ENCODE measurements around the gene SCN11A. TPM values are rescaled to one million over a fixed set of nuclear protein-coding genes. Genes with fewer than 3 reads are reported as not detected.

The SCN11A gene
- total and polyA plus RNA-seq, 4 donors = 0.06 to 0.18 (median 0.11) TPM

DNA sequence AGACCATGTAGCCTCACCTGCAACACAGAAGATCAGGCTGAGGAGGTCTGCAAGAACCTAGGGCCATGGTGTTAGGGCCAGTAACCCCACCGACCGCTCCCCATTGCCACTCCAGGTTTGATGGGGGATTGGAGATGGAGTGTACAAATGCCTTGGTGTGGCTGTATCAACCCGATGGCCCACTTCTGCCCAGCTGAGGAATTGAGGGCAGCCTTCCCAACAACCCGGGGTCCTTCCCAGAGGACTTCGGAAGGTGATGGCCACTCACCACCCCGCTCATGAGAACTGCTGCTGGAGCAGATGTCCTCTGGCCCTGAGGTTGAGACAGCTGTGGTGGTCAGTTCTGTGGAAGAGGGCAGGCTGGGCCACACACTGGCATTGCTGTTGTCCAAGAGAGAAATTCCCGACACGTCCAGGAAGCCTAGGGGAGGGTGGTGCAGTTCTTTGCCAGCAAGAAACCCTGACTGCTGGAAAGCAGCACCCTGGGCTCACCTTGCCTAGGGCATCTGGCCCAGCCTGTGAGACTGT is 46.8 kb upstream of the SCN11A start:
- Histone ChIP-seq H3K4me1 (ENCODE audit: control insufficient read depth in 4 of 4, insufficient read depth in 4 of 4, low read length in 3 of 4) (no peaks in the 10 kb centered on the region), H3K27ac (ENCODE audit: low read depth in 1 of 2, low read length in 2 of 2) (no peak overlapping the region), H3K27me3 (ENCODE audit: control insufficient read depth in 4 of 4, insufficient read depth in 4 of 4, low read length in 3 of 4) (no peaks in the 10 kb centered on the region), H3K36me3 (ENCODE audit: control insufficient read depth in 4 of 4, insufficient read depth in 3 of 4, low read depth in 1 of 4, low read length in 3 of 4) (peaks cover 14 to 61% (median 43%) of the 10 kb centered on the region in 4 donors), H3K4me3 (ENCODE audit: low read depth in 1 of 3, low read length in 3 of 3) (no peak overlapping the region), H3K9ac (ENCODE audit: low read depth in 1 of 2, low read length in 2 of 2) (no peak overlapping the region), H3K9me3 (ENCODE audit: control insufficient read depth in 4 of 4, low read length in 3 of 4) (no peaks in the 10 kb centered on the region)
- TF ChIP-seq, protein P1, sequence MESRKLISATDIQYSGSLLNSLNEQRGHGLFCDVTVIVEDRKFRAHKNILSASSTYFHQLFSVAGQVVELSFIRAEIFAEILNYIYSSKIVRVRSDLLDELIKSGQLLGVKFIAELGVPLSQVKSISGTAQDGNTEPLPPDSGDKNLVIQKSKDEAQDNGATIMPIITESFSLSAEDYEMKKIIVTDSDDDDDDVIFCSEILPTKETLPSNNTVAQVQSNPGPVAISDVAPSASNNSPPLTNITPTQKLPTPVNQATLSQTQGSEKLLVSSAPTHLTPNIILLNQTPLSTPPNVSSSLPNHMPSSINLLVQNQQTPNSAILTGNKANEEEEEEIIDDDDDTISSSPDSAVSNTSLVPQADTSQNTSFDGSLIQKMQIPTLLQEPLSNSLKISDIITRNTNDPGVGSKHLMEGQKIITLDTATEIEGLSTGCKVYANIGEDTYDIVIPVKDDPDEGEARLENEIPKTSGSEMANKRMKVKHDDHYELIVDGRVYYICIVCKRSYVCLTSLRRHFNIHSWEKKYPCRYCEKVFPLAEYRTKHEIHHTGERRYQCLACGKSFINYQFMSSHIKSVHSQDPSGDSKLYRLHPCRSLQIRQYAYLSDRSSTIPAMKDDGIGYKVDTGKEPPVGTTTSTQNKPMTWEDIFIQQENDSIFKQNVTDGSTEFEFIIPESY (IDR thresholded peaks at IDR 0.05) = no peak
- no peak for TF ChIP-seq GABPA (IDR thresholded peaks at IDR 0.05 in 1 of 2, conservative IDR thresholded peaks at IDR 0.05 in 1 of 2)
- no peak for TF ChIP-seq HNF4G (IDR thresholded peaks at IDR 0.05)
- TF ChIP-seq RXRA (IDR thresholded peaks at IDR 0.05) = no peak
- no peak for TF ChIP-seq NR2F2 (IDR thresholded peaks at IDR 0.05)
- TF ChIP-seq HNF4A (conservative IDR thresholded peaks at IDR 0.05) = no peak
- DNase-seq (ENCODE audit: low spot score) = no peak
- WGBS = 95% methylated on average over 8 of the region's 8 CpGs

DNA sequence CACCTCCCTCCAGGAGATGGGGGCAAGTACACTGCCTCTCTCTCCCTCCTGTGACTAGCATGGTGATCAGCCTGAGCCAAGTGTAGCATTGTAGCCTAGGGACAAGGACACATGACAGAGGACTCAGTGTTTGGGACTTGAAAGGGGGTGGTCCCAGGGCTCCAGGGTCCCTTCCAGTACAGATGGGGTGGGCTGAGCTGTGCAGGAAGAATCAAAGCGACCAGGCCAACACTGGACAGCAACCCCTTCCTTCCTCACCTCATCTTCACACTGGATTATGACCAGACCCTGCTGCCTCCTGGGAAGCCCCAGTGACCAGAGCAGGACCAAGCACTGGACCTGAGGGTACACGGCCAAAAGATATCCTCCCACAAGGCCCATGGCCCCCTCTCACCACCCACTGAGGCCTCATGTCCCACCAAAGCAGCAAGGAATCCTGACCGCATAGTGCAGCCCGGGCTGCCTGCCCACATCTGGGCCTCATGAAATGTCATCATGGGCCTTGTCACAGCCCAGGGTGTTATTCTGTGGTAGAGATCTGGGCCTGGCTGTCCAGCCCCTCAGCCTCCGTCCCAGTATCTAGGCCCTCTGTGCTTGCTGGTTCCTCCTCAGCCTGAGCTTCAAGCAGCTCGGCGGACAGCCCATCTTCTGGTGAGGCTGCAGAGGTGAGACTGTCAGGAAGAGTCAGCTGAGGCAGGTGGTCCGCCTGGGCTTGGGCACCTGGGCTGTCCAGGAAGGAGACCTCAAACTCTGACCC is 46.1 kb upstream of the SCN11A start:
- Histone ChIP-seq H3K4me1 (ENCODE audit: control insufficient read depth in 4 of 4, insufficient read depth in 4 of 4, low read length in 3 of 4) (no peaks in the 10 kb centered on the region), H3K27ac (ENCODE audit: low read depth in 1 of 2, low read length in 2 of 2) (no peak overlapping the region), H3K9ac (ENCODE audit: low read depth in 1 of 2, low read length in 2 of 2) (no peak overlapping the region), H3K4me3 (ENCODE audit: low read depth in 1 of 3, low read length in 3 of 3) (no peak overlapping the region), H3K9me3 (ENCODE audit: control insufficient read depth in 4 of 4, low read length in 3 of 4) (no peaks in the 10 kb centered on the region), H3K36me3 (ENCODE audit: control insufficient read depth in 4 of 4, insufficient read depth in 3 of 4, low read depth in 1 of 4, low read length in 3 of 4) (peaks cover 18 to 64% (median 43%) of the 10 kb centered on the region in 4 donors), H3K27me3 (ENCODE audit: control insufficient read depth in 4 of 4, insufficient read depth in 4 of 4, low read length in 3 of 4) (no peaks in the 10 kb centered on the region)
- 92% methylated on average over 8 of the region's 8 CpGs for WGBS
- TF ChIP-seq NR2F2 (IDR thresholded peaks at IDR 0.05) = no peak
- TF ChIP-seq, protein P2, sequence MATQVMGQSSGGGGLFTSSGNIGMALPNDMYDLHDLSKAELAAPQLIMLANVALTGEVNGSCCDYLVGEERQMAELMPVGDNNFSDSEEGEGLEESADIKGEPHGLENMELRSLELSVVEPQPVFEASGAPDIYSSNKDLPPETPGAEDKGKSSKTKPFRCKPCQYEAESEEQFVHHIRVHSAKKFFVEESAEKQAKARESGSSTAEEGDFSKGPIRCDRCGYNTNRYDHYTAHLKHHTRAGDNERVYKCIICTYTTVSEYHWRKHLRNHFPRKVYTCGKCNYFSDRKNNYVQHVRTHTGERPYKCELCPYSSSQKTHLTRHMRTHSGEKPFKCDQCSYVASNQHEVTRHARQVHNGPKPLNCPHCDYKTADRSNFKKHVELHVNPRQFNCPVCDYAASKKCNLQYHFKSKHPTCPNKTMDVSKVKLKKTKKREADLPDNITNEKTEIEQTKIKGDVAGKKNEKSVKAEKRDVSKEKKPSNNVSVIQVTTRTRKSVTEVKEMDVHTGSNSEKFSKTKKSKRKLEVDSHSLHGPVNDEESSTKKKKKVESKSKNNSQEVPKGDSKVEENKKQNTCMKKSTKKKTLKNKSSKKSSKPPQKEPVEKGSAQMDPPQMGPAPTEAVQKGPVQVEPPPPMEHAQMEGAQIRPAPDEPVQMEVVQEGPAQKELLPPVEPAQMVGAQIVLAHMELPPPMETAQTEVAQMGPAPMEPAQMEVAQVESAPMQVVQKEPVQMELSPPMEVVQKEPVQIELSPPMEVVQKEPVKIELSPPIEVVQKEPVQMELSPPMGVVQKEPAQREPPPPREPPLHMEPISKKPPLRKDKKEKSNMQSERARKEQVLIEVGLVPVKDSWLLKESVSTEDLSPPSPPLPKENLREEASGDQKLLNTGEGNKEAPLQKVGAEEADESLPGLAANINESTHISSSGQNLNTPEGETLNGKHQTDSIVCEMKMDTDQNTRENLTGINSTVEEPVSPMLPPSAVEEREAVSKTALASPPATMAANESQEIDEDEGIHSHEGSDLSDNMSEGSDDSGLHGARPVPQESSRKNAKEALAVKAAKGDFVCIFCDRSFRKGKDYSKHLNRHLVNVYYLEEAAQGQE (IDR thresholded peaks at IDR 0.05) = no peak
- no peak for TF ChIP-seq SP1 (IDR thresholded peaks at IDR 0.05)
- no peak for TF ChIP-seq YY1 (IDR thresholded peaks at IDR 0.05)
- TF ChIP-seq HNF4G (IDR thresholded peaks at IDR 0.05) = no peak
- TF ChIP-seq JUND (IDR thresholded peaks at IDR 0.05) = no peak
- TF ChIP-seq, protein P1 (IDR thresholded peaks at IDR 0.05) = no peak
- TF ChIP-seq RAD21 (IDR thresholded peaks at IDR 0.05) = no peak
- TF ChIP-seq EGR1 (IDR thresholded peaks at IDR 0.05; ENCODE audit: low read depth in 2 of 2) = no peak
- no peak for TF ChIP-seq FOXA2 (IDR thresholded peaks at IDR 0.05)
- no peak for TF ChIP-seq HNF4A (conservative IDR thresholded peaks at IDR 0.05)
- TF ChIP-seq TAF1 (conservative IDR thresholded peaks at IDR 0.05) = no peak
- no peak for TF ChIP-seq CTCF (IDR thresholded peaks at IDR 0.05; ENCODE audit: low read depth, low read length, missing input control)
- no peak for TF ChIP-seq FOXA1 (IDR thresholded peaks at IDR 0.05)
- no peak for TF ChIP-seq MAX (IDR thresholded peaks at IDR 0.05)
- TF ChIP-seq RXRA (IDR thresholded peaks at IDR 0.05) = no peak
- TF ChIP-seq, protein P3, sequence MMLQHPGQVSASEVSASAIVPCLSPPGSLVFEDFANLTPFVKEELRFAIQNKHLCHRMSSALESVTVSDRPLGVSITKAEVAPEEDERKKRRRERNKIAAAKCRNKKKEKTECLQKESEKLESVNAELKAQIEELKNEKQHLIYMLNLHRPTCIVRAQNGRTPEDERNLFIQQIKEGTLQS (IDR thresholded peaks at IDR 0.05) = no peak
- TF ChIP-seq GABPA (IDR thresholded peaks at IDR 0.05 in 1 of 2, conservative IDR thresholded peaks at IDR 0.05 in 1 of 2) = no peak
- DNase-seq (ENCODE audit: low spot score) = no peak

All from liver (tissue), 9 donors.